AG10803 (cell line): Measurements from ENCODE around the gene ADGB.
"Not testable (repeated sequence)": the region's sequence is repeated elsewhere in the genome, so short reads cannot be mapped to it uniquely, and the experiment has no call there.

Experiments
- DNase-seq: peaks from one replicate; pipeline ENCODE4 v3.0.0; 2010; ENCODE audit warnings: low read depth
- H3K4me3 ChIP-seq: 2 replicates; pipeline ENCODE4 v1.5.1; 2011; ENCODE audit warnings: mild to moderate bottlenecking, low read length, control low read depth
- CTCF ChIP-seq: conservative IDR thresholded peaks from 2 replicates; pipeline ENCODE4 v1.5.1; 2011; ENCODE audit warnings: mild to moderate bottlenecking, low read length, control low read depth, inconsistent platforms

The ADGB gene

DNA sequence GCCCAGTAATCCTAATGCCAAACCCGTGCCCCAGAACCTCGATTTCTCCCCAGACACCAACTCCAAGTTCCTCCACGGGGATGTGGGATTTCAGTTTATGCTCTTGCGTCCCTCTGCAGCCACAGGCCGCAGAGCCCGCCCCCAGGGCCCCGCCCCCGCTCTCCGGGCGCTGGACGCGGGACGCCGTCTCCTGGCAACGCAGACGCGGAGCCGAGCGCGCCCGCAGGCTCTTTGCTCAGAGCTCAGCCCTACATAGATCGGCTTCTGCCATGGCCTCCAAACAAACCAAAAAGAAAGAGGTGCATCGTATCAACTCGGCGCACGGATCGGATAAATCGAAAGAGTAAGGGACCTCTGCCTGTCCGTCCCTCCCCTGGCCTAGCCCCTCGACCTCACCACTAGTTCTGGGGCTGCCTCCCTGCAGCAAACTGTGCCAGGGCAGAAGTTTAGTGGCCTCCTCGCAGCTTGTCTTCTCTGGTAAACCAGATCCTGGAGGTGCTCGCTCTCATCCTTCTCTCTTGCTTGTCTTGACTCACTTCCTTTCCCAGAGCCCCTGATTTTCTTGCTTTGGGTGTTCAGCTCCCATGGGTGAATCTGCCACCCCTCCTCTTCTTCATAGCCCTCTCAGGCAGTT lies at the start of gene ADGB:
TSS of gene ADGB (plus strand) at position 201 of the 634 bp plus-strand sequence. CDS start at position 270, 69 bp downstream.
- peak; percentile 40 for DNase-seq
- H3K4me3 ChIP-seq: peak within 1 kb of the TSS; percentile 62
- no peak for TF ChIP-seq CTCF

DNA sequence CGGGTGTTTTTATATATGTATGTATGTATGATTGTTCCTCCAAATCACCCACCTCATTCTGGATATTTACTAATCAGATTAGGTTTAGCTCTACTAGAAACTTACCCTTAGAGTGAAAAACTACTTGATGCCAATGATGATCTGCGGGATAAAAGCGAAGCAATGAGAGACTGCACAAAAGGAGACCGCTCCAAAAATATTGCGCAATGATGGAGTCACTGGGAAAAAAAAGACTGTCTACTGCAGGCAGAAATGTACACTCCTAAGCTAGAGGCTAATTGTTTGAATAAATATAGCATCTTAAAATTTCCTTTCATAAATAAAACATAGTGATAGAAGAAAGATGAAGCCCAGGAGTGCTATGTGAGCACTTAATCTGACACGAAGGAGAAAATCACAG lies 47.9 kb upstream of the ADGB start:
- peak; percentile 64 for DNase-seq
- TF ChIP-seq CTCF: no peak
- no peak overlapping the region for H3K4me3 ChIP-seq

GRCh38 chr6:146551545-146551944 lies 47.2 kb upstream of the ADGB start:
- TF ChIP-seq CTCF: no peak
- no peak for DNase-seq
- no peak overlapping the region for H3K4me3 ChIP-seq

- no peak for TF ChIP-seq CTCF
- no peak for DNase-seq
- no peak overlapping the region for H3K4me3 ChIP-seq
Observed at GRCh38 chr6:146553377-146554135, 45.2 kb upstream of the ADGB start.

DNA sequence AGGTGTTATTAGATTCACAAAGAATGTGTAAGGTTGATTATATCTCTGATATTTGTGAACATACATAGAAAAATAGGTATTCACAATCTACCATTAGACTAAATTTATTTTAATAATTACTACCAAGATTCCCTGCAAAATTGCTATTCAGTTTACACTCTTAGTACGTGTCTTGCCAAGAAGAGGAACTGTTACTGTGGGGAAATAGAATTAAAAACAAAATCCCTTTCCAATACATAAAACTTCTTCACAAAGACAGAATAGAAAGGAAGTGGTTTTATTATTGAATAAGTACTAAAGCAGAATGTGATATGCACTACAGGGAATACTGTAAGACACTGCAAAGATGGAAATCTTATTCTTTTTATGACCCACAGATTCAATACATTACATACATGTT lies 38.2 kb upstream of the ADGB start:
- DNase-seq: no peak
- H3K4me3 ChIP-seq: no peak overlapping the region
- TF ChIP-seq CTCF: no peak

GRCh38 chr6:146566661-146567060 lies 32.1 kb upstream of the ADGB start:
- not testable (repeated sequence) for DNase-seq, H3K4me3 ChIP-seq

DNA sequence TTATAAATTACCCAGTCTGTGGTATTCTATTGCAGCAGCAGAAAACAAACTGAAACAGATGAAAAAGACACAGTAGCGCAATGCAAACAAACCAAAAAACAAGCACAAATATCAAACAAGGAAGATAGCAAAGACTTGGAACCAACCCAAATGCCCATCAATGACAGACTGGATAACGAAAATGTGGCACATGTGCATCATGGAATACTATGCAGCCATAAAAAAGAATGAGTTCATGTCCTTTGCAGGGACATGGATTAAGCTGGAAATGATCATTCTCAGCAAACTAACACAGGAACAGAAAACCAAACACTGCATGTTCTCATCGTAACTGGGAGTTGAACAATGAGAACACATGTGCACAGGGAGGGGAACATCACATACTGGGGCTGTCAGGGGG lies 30.2 kb upstream of the ADGB start:
- DNase-seq, H3K4me3 ChIP-seq: not testable (repeated sequence)

DNA sequence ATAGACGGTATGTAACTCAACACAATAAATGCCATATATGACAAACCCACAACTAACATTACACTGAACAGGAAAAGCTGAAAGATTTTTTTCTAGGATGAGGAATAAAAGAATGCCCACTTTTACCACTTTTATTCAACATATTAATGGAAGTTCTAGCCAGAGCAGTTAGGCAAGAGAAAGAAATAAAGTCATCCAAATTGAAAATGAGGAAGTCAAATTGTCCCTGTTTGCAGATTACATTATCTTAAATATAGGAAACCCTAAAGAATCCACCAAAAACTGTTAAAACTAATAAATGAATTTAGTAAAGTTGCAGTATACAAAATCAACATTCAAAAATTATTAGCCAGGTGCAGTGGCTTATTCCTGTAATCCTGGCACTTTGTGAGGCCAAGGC lies 24.6 kb upstream of the ADGB start:
- DNase-seq: no peak
- no peak overlapping the region for H3K4me3 ChIP-seq
- no peak for TF ChIP-seq CTCF
